ENCODE results near the gene TTC12. TPM values are rescaled to one million over a fixed set of nuclear protein-coding genes. Genes with fewer than 3 reads are reported as not detected.

Gene TTC12
- total and polyA plus RNA-seq, 12 donors: 3.3 to 18.0 (median 7.8) TPM

- intact Hi-C loops (cut with DNase I): no loop called here
- Histone ChIP-seq H3K27ac (no peak overlapping the region), H3K4me1 (no peaks in the 10 kb centered on the region), H3K27me3 (no peaks in the 10 kb centered on the region), H3K36me3 (peaks cover 0 to 98% (median 54%) of the 10 kb centered on the region in 9 donors), H3K4me3 (no peak overlapping the region), H3K9me3 (peaks cover 0 to 11% (median 0%) of the 10 kb centered on the region in 11 donors)
- WGBS, 2 donors: 89% methylated on average over 6 of the region's 6 CpGs
- ATAC-seq: no peak
- no peak for DNase-seq
- TF ChIP-seq CTCF (IDR thresholded peaks at IDR 0.05): no peak
Observed at GRCh38 chr11:113339929-113340589, 25.7 kb downstream of the TTC12 start.

GRCh38 chr11:113341388-113342165 lies 27.2 kb downstream of the TTC12 start:
- ATAC-seq (no peak), DNase-seq (no peak)
- peaks cover 0 to 7% (median 0%) of the 10 kb centered on the region in 11 donors for H3K9me3 ChIP-seq
- intact Hi-C loops (cut with DNase I): no loop called here
- H3K27ac ChIP-seq: no peak overlapping the region
- H3K27me3 ChIP-seq: no peaks in the 10 kb centered on the region
- H3K4me3 ChIP-seq: no peak overlapping the region
- H3K4me1 ChIP-seq: no peaks in the 10 kb centered on the region
- WGBS, 2 donors: 76% methylated on average over 10 of the region's 10 CpGs
- no peak for TF ChIP-seq CTCF (IDR thresholded peaks at IDR 0.05)
- H3K36me3 ChIP-seq: peaks cover 0 to 97% (median 39%) of the 10 kb centered on the region in 9 donors

- peaks cover 0 to 94% (median 11%) of the 10 kb centered on the region in 9 donors for H3K36me3 ChIP-seq
- WGBS, 2 donors: 79 to 81% methylated on average over 8 of the region's 8 CpGs
- intact Hi-C loops (cut with DNase I): no loop called here
Observed at GRCh38 chr11:113345978-113346377, 31.6 kb downstream of the TTC12 start.

More at GRCh38 chr11:113345978-113346377, 31.6 kb downstream of the TTC12 start:
- no peak for DNase-seq
- no peak for TF ChIP-seq CTCF (IDR thresholded peaks at IDR 0.05)
- Histone ChIP-seq H3K4me1 (no peaks in the 10 kb centered on the region), H3K9me3 (no peaks in the 10 kb centered on the region), H3K27ac (no peak overlapping the region), H3K4me3 (no peak overlapping the region), H3K27me3 (no peaks in the 10 kb centered on the region)
- ATAC-seq: no peak

Measured in heart right ventricle (tissue), 16 donors.